Thoracic aorta (tissue), 2 donors: ENCODE data around the gene PGM1. TPM values are rescaled to one million over a fixed set of nuclear protein-coding genes. Genes with fewer than 3 reads are reported as not detected.
A peak's percentile ranks its signal among the peaks of the same experiment; 100 is the strongest.

Source experiments
- ATAC-seq: fragments of 150-250 bp; one replicate; pipeline ENCODE4 v1.8.0; 2017; ENCODE audit warnings: low read depth; ENCODE audit not compliant: insufficient number of reproducible peaks, low FRiP score
- DNase-seq: peaks from one replicate; pipeline ENCODE4 v3.0.0-alpha.2; 2020; ENCODE audit warnings: low spot score
- H3K27ac ChIP-seq, 2 donors: fragments of 200-600 bp; sonication (generic); 1 replicate in 1 of 2; 2 replicates in 1 of 2; pipeline ENCODE4 v1.5.1; 2016; ENCODE audit warnings: mild to moderate bottlenecking in 2 of 2, moderate library complexity in 2 of 2
- H3K27me3 ChIP-seq: fragments of 200-600 bp; sonication (generic); replicated peaks from 2 replicates; pipeline ENCODE4 v1.6.0; 2016; ENCODE audit warnings: mild to moderate bottlenecking; ENCODE audit not compliant: insufficient read depth
- H3K36me3 ChIP-seq: fragments of 200-600 bp; sonication (generic); one replicate; pipeline ENCODE4 v1.5.1; 2016
- H3K4me1 ChIP-seq, 2 donors: fragments of 200-600 bp; sonication (generic); 1 replicate in 1 of 2; 2 replicates in 1 of 2; pipeline versions ENCODE4 v1.5.1 to v1.6.0; 2016; ENCODE audit warnings: low read depth in 2 of 2, mild to moderate bottlenecking in 1 of 2; ENCODE audit not compliant: control insufficient read depth in 1 of 2
- H3K4me3 ChIP-seq: fragments of 200-600 bp; sonication (generic); 2 replicates; pipeline ENCODE4 v1.5.1; 2016; ENCODE audit warnings: mild to moderate bottlenecking
- H3K9me3 ChIP-seq: fragments of 200-600 bp; sonication (generic); 2 replicates; pipeline ENCODE4 v1.5.1; 2016
- total RNA-seq, 2 donors: library from RNA; depleted of rRNA; stranded (reverse); fragments of >200 nt; gene quantifications; one replicate each; pipeline versions ENCODE4 v1.1.0 to v1.2.3, GENCODE V29; 2016
- TF ChIP-seq, protein P1 (sequence below): fragments of 200-600 bp; sonication (generic); IDR thresholded peaks from one replicate; pipeline ENCODE4 v1.5.1; 2019; ENCODE audit warnings: antibody characterized with exemption

The PGM1 gene
- total RNA-seq, 2 donors from 2014 or later = 62.4 to 69.7 TPM

DNA sequence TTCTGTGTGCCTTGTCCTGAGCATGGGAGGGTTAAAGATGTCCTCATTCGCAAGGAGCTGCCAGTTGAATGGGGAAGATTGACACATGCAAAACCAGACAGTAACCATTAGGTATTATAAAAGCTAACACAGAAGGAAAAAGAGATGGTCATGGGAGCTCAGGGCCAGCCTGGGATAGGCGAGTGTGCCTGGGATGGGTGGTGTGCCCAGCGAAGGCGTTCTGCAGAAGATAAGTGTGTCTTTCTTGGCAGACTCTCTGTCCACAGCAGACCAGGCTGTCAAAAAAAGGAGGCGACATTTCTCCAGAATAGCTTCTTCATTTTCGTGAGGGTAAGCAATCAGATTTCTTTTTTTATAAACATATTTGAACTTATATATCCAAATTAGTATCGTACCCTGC is 14.1 kb downstream of the PGM1 start:
- no peak overlapping the region for H3K4me3 ChIP-seq
- H3K36me3 ChIP-seq = no peaks in the 10 kb centered on the region
- H3K4me1 ChIP-seq = peaks cover 6 to 17% of the 10 kb centered on the region in 2 donors
- DNase-seq = no peak
- no peaks in the 10 kb centered on the region for H3K9me3 ChIP-seq
- H3K27me3 ChIP-seq = no peaks in the 10 kb centered on the region
- TF ChIP-seq, protein P1, sequence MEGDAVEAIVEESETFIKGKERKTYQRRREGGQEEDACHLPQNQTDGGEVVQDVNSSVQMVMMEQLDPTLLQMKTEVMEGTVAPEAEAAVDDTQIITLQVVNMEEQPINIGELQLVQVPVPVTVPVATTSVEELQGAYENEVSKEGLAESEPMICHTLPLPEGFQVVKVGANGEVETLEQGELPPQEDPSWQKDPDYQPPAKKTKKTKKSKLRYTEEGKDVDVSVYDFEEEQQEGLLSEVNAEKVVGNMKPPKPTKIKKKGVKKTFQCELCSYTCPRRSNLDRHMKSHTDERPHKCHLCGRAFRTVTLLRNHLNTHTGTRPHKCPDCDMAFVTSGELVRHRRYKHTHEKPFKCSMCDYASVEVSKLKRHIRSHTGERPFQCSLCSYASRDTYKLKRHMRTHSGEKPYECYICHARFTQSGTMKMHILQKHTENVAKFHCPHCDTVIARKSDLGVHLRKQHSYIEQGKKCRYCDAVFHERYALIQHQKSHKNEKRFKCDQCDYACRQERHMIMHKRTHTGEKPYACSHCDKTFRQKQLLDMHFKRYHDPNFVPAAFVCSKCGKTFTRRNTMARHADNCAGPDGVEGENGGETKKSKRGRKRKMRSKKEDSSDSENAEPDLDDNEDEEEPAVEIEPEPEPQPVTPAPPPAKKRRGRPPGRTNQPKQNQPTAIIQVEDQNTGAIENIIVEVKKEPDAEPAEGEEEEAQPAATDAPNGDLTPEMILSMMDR = no peak
- no peak for ATAC-seq
- no peak overlapping the region for H3K27ac ChIP-seq

DNA sequence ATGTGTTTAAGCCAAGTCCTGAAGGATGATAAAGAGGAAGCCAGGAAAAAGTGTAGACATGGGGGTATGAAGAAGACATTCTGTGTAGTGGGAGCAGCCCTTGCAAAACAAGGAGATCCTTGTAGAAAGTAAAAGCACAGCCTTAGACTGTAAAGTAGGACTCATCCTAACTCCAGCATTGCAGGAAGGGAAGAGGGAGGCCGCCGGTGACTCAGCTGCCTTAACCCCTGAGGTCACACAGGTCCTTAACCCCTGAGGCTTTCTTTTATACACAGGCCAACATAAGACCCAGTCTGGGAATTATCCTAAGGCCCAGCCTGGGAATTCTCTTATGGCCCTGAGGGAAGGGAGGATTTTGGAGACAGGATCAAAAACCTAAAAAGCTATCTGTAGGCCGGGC is 18.0 kb downstream of the PGM1 start:
- H3K9me3 ChIP-seq = no peaks in the 10 kb centered on the region
- ATAC-seq (no peak), DNase-seq (no peak)
- no peak overlapping the region for H3K27ac ChIP-seq
- H3K4me3 ChIP-seq = no peak overlapping the region
- TF ChIP-seq, protein P1 = no peak
- H3K36me3 ChIP-seq = no peaks in the 10 kb centered on the region
- peaks cover 11 to 31% of the 10 kb centered on the region in 2 donors for H3K4me1 ChIP-seq
- H3K27me3 ChIP-seq = no peaks in the 10 kb centered on the region

DNA sequence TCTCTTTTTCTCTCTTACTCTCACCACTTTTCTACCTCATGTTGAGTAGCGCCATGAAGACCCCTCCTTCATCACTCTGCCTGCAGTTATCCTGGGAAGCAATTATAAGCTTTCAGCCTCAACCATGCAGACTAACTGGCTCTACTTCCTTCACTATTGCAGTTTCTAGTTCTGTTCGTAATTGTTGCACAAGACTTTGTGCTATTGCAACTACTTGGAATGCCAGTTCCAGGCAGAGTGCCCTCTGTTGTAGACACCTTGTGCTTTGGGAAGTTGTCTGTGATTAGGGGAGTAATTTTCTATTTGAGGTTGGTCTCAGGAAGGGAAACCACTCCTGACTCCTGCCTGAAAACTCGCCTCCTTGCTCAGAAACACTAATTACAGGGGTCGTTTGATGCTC is 19.4 kb downstream of the PGM1 start:
- H3K27me3 ChIP-seq = no peaks in the 10 kb centered on the region
- DNase-seq (no peak), ATAC-seq (no peak)
- TF ChIP-seq, protein P1 = no peak
- H3K27ac ChIP-seq = no peak overlapping the region
- H3K4me3 ChIP-seq = no peak overlapping the region
- peaks cover 11 to 40% of the 10 kb centered on the region in 2 donors for H3K4me1 ChIP-seq
- no peaks in the 10 kb centered on the region for H3K9me3 ChIP-seq
- no peaks in the 10 kb centered on the region for H3K36me3 ChIP-seq

DNA sequence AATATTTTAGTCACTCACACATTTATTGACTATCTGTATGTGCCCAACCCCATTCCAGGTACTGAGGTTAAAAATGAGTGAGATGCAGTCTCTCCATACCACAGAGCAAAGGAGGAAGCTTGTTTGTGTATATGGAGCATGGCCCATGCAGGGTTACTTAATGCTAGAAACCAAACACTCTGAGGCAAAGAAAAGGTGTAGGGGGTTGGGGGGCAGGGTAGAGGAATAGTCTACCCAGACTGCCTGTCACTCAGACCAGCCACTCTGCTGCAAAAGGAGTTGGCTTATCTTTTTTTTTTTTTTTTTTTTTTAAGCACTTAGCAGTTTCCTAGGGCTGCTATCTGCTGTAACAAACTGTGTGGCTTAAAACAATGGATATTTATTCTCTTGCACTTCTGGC is 19.8 kb downstream of the PGM1 start:
- peaks cover 12 to 44% of the 10 kb centered on the region in 2 donors for H3K4me1 ChIP-seq
- no peaks in the 10 kb centered on the region for H3K36me3 ChIP-seq
- no peaks in the 10 kb centered on the region for H3K27me3 ChIP-seq
- DNase-seq (no peak), ATAC-seq (no peak)
- no peak overlapping the region for H3K4me3 ChIP-seq
- no peaks in the 10 kb centered on the region for H3K9me3 ChIP-seq
- H3K27ac ChIP-seq = no peak overlapping the region
- TF ChIP-seq, protein P1 = no peak

DNA sequence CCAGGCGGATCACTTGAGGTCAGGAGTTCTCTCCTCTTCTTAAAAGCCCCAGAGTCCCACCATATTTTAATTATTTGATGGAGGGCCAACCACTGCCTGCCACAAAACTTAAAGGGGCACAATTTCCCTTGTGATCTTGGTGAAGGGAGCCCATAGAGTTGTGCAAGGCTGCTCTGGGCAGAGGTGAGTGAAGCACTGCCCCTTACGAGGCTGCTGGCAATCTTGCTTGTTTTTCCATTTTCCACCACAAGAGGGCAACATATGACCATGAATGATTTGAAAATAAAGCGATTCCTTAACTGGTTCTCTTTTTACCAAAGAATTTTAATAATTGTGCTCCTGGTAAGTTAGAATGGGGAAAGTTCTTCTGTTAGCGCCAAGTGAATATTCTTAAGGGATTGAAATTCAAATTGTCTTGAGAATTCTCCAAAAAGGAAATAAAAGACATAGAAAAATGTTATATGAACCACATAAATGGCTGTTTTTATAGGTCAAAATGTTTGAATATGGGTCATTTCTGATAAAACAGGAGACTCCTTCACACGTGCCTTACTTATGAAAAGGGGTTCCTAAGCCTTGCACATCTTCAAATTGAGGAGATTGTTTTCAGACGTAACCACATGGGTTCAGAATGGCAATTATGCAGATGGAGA is 22.7 kb downstream of the PGM1 start:
- TF ChIP-seq, protein P1 = peak; percentile 82
- DNase-seq = peak; percentile 21
- no peak overlapping the region for H3K4me3 ChIP-seq

More for the DNA sequence above, 22.7 kb downstream of the PGM1 start:
- H3K27me3 ChIP-seq = no peaks in the 10 kb centered on the region
- H3K27ac ChIP-seq = no peak overlapping the region
- H3K4me1 ChIP-seq = peaks cover 18 to 46% of the 10 kb centered on the region in 2 donors
- no peaks in the 10 kb centered on the region for H3K9me3 ChIP-seq
- ATAC-seq = no peak
- H3K36me3 ChIP-seq = no peaks in the 10 kb centered on the region
